Nephron (organoid): ENCODE data around the gene KLHL20.
"Not testable (repeated sequence)": the region's sequence is repeated elsewhere in the genome, so short reads cannot be mapped to it uniquely, and the experiment has no call there.

Experiments
- H3K27ac Mint-ChIP-seq, 3 experiments: 2 replicates each; pipeline ENCODE4 v1.8.0; 2020; ENCODE audit warnings: mixed read lengths in 3 of 3, mild to moderate bottlenecking in 2 of 3, moderate library complexity in 1 of 3
- H3K27me3 Mint-ChIP-seq: 2 replicates; pipeline ENCODE4 v1.8.0; 2021; ENCODE audit warnings: low read depth, mild to moderate bottlenecking, moderate library complexity, mixed read lengths
- H3K36me3 Mint-ChIP-seq: 2 replicates; pipeline ENCODE4 v1.8.0; 2020; ENCODE audit warnings: low read depth, mixed read lengths
- H3K4me1 Mint-ChIP-seq: 2 replicates; pipeline ENCODE4 v1.8.0; 2020; ENCODE audit warnings: mixed read lengths
- H3K4me3 Mint-ChIP-seq, 3 experiments: 2 replicates each; pipeline ENCODE4 v1.8.0; 2020; ENCODE audit warnings: mild to moderate bottlenecking in 3 of 3, mixed read lengths in 3 of 3, moderate library complexity in 2 of 3
- H3K9me3 Mint-ChIP-seq: 2 replicates; pipeline ENCODE4 v1.8.0; 2020; ENCODE audit warnings: mixed read lengths
- TF ChIP-seq, protein P1 (sequence below), 3 experiments: fragments of 200-600 bp; sonication (generic); IDR thresholded peaks; one replicate each; pipeline ENCODE4 v1.5.0; 2021; ENCODE audit warnings: antibody characterized with exemption in 3 of 3; ENCODE audit not compliant: unreplicated experiment in 3 of 3

Gene KLHL20

GRCh38 chr1:173688300-173688699 is 26.5 kb upstream of the KLHL20 start:
- TF ChIP-seq, protein P1, sequence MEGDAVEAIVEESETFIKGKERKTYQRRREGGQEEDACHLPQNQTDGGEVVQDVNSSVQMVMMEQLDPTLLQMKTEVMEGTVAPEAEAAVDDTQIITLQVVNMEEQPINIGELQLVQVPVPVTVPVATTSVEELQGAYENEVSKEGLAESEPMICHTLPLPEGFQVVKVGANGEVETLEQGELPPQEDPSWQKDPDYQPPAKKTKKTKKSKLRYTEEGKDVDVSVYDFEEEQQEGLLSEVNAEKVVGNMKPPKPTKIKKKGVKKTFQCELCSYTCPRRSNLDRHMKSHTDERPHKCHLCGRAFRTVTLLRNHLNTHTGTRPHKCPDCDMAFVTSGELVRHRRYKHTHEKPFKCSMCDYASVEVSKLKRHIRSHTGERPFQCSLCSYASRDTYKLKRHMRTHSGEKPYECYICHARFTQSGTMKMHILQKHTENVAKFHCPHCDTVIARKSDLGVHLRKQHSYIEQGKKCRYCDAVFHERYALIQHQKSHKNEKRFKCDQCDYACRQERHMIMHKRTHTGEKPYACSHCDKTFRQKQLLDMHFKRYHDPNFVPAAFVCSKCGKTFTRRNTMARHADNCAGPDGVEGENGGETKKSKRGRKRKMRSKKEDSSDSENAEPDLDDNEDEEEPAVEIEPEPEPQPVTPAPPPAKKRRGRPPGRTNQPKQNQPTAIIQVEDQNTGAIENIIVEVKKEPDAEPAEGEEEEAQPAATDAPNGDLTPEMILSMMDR (IDR thresholded peaks at IDR 0.05; ENCODE audit: unreplicated experiment in 3 of 3), result no peak
- Mint-ChIP-seq H3K4me3 (no peak overlapping the region), H3K27me3 (no peaks in the 10 kb centered on the region)

GRCh38 chr1:173693238-173693637 is 21.5 kb upstream of the KLHL20 start:
- no peak overlapping the region for H3K27ac Mint-ChIP-seq
- H3K9me3 Mint-ChIP-seq, result peaks cover 10% of the 10 kb centered on the region
- peaks cover 11% of the 10 kb centered on the region for H3K36me3 Mint-ChIP-seq
- no peak overlapping the region for H3K4me3 Mint-ChIP-seq
- no peaks in the 10 kb centered on the region for H3K4me1 Mint-ChIP-seq
- H3K27me3 Mint-ChIP-seq, result no peaks in the 10 kb centered on the region
- TF ChIP-seq, protein P1 (IDR thresholded peaks at IDR 0.05; ENCODE audit: unreplicated experiment in 3 of 3), result no peak

More at GRCh38 chr1:173688300-173688699, 26.5 kb upstream of the KLHL20 start:
- Mint-ChIP-seq H3K9me3 (no peaks in the 10 kb centered on the region), H3K36me3 (no peaks in the 10 kb centered on the region), H3K4me1 (no peaks in the 10 kb centered on the region), H3K27ac (no peak overlapping the region)

DNA sequence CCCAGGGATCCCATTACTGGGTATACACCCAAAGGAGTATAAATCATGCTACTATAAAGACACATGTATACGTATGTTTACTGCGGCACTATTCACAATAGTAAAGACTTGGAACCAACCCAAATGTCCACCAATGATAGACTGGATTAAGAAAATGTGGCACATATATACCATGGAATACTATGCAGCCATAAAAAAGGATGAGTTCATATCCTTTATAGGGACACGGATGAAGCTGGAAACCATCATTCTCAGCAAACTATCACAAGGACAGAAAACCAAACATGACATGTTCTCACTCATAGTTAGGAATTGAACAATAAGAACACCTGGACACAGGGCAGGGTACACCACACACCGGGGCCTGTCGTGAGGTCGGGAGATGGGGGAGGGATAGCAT is 13.5 kb upstream of the KLHL20 start:
- not testable (repeated sequence) for H3K4me3 Mint-ChIP-seq, H3K9me3 Mint-ChIP-seq, H3K4me1 Mint-ChIP-seq, H3K27ac Mint-ChIP-seq
- Mint-ChIP-seq H3K36me3 (peaks cover 12% of the 10 kb centered on the region), H3K27me3 (peaks cover 11% of the 10 kb centered on the region)

- H3K9me3 Mint-ChIP-seq, result peaks cover 2% of the 10 kb centered on the region
- peaks cover 11% of the 10 kb centered on the region for H3K27me3 Mint-ChIP-seq
- peaks cover 3% of the 10 kb centered on the region for H3K36me3 Mint-ChIP-seq
- no peaks in the 10 kb centered on the region for H3K4me1 Mint-ChIP-seq
- TF ChIP-seq, protein P1 (IDR thresholded peaks at IDR 0.05; ENCODE audit: unreplicated experiment in 3 of 3), result no peak
- no peak overlapping the region for H3K27ac Mint-ChIP-seq
- no peak overlapping the region for H3K4me3 Mint-ChIP-seq
These were observed 12.0 kb upstream of the KLHL20 start for GRCh38 chr1:173702736-173703135.

- H3K9me3 Mint-ChIP-seq, result no peaks in the 10 kb centered on the region
- no peak overlapping the region for H3K27ac Mint-ChIP-seq
- TF ChIP-seq, protein P1 (IDR thresholded peaks at IDR 0.05; ENCODE audit: unreplicated experiment in 3 of 3), result no peak
- H3K36me3 Mint-ChIP-seq, result peaks cover 3% of the 10 kb centered on the region
- H3K4me3 Mint-ChIP-seq, result no peak overlapping the region
- no peaks in the 10 kb centered on the region for H3K4me1 Mint-ChIP-seq
- H3K27me3 Mint-ChIP-seq, result peaks cover 18% of the 10 kb centered on the region
These were observed 9.7 kb upstream of the KLHL20 start for GRCh38 chr1:173705117-173705516.

GRCh38 chr1:173708787-173709186 is 6.0 kb upstream of the KLHL20 start:
- no peaks in the 10 kb centered on the region for H3K9me3 Mint-ChIP-seq
- TF ChIP-seq, protein P1 (IDR thresholded peaks at IDR 0.05; ENCODE audit: unreplicated experiment in 3 of 3), result no peak
- no peaks in the 10 kb centered on the region for H3K36me3 Mint-ChIP-seq
- H3K4me1 Mint-ChIP-seq, result no peaks in the 10 kb centered on the region
- no peak overlapping the region for H3K4me3 Mint-ChIP-seq
- H3K27me3 Mint-ChIP-seq, result peaks cover 28% of the 10 kb centered on the region
- H3K27ac Mint-ChIP-seq, result no peak overlapping the region
